ENCODE measurements around the gene FANCI. TPM values are rescaled to one million over a fixed set of nuclear protein-coding genes. Genes with fewer than 3 reads are reported as not detected.

The FANCI gene
- total and polyA plus RNA-seq, 2 experiments from 2014 or later = 11.2 to 14.2 TPM

DNA sequence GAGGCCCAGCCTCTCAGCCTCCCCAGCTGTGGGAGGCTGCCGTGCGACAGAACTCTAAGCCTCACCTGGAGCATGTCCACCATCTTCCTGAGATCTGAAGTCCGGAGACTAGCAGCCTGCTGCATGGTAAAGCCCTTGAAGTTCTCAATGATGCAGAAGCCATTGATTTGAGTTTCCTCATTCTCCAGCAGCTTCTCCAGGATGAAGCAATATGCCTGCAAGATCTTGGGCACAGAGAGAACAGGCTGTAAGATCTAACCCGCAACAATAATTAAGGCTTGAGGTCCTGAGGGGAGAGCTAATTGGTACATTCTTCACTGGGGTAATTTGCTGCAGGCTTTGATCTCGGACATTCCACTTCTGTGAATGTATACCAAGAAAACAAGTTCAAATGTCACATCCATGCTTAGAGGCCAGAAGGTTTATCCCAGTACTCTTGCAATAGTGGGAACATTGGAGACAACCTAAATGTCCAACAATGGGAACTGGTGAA lies 32.1 kb upstream of the FANCI start:
- Histone ChIP-seq H3K9ac (no peak overlapping the region), H3K36me3 (ENCODE audit: low read depth) (no peaks in the 10 kb centered on the region), H3K9me3 (ENCODE audit: low read depth) (no peaks in the 10 kb centered on the region), H3K79me2 (ENCODE audit: insufficient read depth) (no peaks in the 10 kb centered on the region), H3K27ac (no peak overlapping the region), H3K27me3 (replicated peaks; ENCODE audit: insufficient read depth) (0 out of 2 replicates have a peak, but pooled peaks cover 6% of the 10 kb centered on the region), H3K4me2 (ENCODE audit: unreplicated experiment) (no peak overlapping the region), H3K4me3 (no peak overlapping the region), H2AFZ (no peak overlapping the region), H3F3A (ENCODE audit: insufficient read depth) (no peaks in the 10 kb centered on the region), H3K4me1 (ENCODE audit: insufficient read depth) (no peaks in the 10 kb centered on the region), H3K9me2 (ENCODE audit: insufficient read depth) (no peaks in the 10 kb centered on the region), H4K20me1 (ENCODE audit: insufficient read depth) (no peaks in the 10 kb centered on the region)
- WGBS, 2 experiments (ENCODE audit: low coverage in 1 of 2, low lambda C conversion rate in 2 of 2, missing lambda C conversion rate in 2 of 2) = 68 to 73% methylated on average over 5 of the region's 5 CpGs
- no peak for DNase-seq
- in situ Hi-C loops (cut with MboI) = no loop called here
- no peak for TF ChIP-seq EZH2 (IDR thresholded peaks at IDR 0.05; ENCODE audit: insufficient read depth, poor library complexity, severe bottlenecking)
- no peak for TF ChIP-seq EZH2phosphoT487 (IDR thresholded peaks at IDR 0.05; ENCODE audit: insufficient read depth, low read depth)

DNA sequence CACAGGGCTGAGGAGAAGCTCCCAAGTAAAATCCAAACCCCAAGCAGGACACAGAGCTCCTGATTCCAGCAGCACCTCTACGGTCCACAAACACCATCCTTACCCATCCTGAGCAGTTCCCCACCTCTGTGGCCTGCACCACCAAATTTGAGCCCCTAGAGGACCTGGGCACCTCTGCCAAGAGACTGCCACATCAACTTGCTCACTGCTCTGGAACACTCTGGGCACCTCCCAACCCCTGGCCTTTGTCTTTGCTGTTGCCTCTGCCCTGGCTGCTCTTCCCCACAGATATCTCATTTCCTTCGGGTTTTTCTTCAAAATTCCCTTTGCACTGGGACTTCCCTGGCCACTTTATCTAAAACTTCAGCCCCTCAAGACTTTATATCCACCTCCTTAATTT lies 28.2 kb upstream of the FANCI start:
- WGBS, 2 experiments (ENCODE audit: low coverage in 1 of 2, low lambda C conversion rate in 2 of 2, missing lambda C conversion rate in 2 of 2) = 60 to 67% methylated on average over 2 of the region's 2 CpGs
- Histone ChIP-seq H3K4me2 (ENCODE audit: unreplicated experiment) (no peak overlapping the region), H3F3A (ENCODE audit: insufficient read depth) (no peaks in the 10 kb centered on the region), H4K20me1 (ENCODE audit: insufficient read depth) (no peaks in the 10 kb centered on the region), H3K36me3 (ENCODE audit: low read depth) (no peaks in the 10 kb centered on the region), H3K9me2 (ENCODE audit: insufficient read depth) (no peaks in the 10 kb centered on the region), H3K9ac (no peak overlapping the region), H2AFZ (no peak overlapping the region), H3K4me1 (ENCODE audit: insufficient read depth) (no peaks in the 10 kb centered on the region), H3K27me3 (replicated peaks; ENCODE audit: insufficient read depth) (peaks cover 6% of the 10 kb centered on the region), H3K4me3 (no peak overlapping the region), H3K79me2 (ENCODE audit: insufficient read depth) (no peaks in the 10 kb centered on the region), H3K27ac (no peak overlapping the region), H3K9me3 (ENCODE audit: low read depth) (no peaks in the 10 kb centered on the region)
- in situ Hi-C loops (cut with MboI) = no loop called here
- TF ChIP-seq EZH2 (IDR thresholded peaks at IDR 0.05; ENCODE audit: insufficient read depth, poor library complexity, severe bottlenecking) (no peak), EZH2phosphoT487 (IDR thresholded peaks at IDR 0.05; ENCODE audit: insufficient read depth, low read depth) (no peak)
- no peak for DNase-seq

DNA sequence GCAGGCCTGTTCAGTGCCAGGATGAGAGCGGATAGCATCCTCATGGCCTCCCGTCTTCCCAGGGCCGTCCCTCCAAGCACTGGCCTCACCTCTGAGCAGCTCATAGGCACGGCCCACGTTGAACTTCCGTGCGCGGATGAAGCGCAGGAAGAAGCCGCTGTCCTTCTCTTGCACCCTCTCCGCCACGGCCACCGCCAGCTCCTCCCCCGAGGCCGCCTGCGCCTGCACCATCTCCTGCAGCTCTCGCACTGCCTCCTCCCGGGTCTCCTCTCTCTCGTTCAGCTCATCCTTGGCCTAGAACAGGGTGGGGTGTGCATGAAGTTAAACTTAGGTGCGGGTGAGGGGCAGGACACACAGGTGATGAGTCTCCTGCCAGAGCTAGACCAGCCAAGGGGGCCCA lies 26.7 kb upstream of the FANCI start:
- H3K9me3 ChIP-seq (ENCODE audit: low read depth) = no peaks in the 10 kb centered on the region
- no peaks in the 10 kb centered on the region for H3K9me2 ChIP-seq (ENCODE audit: insufficient read depth)
- H3K4me2 ChIP-seq (ENCODE audit: unreplicated experiment) = no peak overlapping the region
- TF ChIP-seq EZH2phosphoT487 (IDR thresholded peaks at IDR 0.05; ENCODE audit: insufficient read depth, low read depth) (no peak), EZH2 (IDR thresholded peaks at IDR 0.05; ENCODE audit: insufficient read depth, poor library complexity, severe bottlenecking) (no peak)
- no peak overlapping the region for H3K27ac ChIP-seq
- DNase-seq = no peak
- H3K9ac ChIP-seq = no peak overlapping the region
- H3F3A ChIP-seq (ENCODE audit: insufficient read depth) = no peaks in the 10 kb centered on the region
- in situ Hi-C loops (cut with MboI) = no loop called here
- no peaks in the 10 kb centered on the region for H4K20me1 ChIP-seq (ENCODE audit: insufficient read depth)
- no peaks in the 10 kb centered on the region for H3K4me1 ChIP-seq (ENCODE audit: insufficient read depth)
- no peak overlapping the region for H3K4me3 ChIP-seq
- WGBS, 2 experiments (ENCODE audit: low coverage in 1 of 2, low lambda C conversion rate in 2 of 2, missing lambda C conversion rate in 2 of 2) = 75 to 78% methylated on average over 20 of the region's 20 CpGs
- H3K79me2 ChIP-seq (ENCODE audit: insufficient read depth) = no peaks in the 10 kb centered on the region
- H3K27me3 ChIP-seq (replicated peaks; ENCODE audit: insufficient read depth) = peaks cover 6% of the 10 kb centered on the region
- H3K36me3 ChIP-seq (ENCODE audit: low read depth) = no peaks in the 10 kb centered on the region
- no peak overlapping the region for H2AFZ ChIP-seq

DNA sequence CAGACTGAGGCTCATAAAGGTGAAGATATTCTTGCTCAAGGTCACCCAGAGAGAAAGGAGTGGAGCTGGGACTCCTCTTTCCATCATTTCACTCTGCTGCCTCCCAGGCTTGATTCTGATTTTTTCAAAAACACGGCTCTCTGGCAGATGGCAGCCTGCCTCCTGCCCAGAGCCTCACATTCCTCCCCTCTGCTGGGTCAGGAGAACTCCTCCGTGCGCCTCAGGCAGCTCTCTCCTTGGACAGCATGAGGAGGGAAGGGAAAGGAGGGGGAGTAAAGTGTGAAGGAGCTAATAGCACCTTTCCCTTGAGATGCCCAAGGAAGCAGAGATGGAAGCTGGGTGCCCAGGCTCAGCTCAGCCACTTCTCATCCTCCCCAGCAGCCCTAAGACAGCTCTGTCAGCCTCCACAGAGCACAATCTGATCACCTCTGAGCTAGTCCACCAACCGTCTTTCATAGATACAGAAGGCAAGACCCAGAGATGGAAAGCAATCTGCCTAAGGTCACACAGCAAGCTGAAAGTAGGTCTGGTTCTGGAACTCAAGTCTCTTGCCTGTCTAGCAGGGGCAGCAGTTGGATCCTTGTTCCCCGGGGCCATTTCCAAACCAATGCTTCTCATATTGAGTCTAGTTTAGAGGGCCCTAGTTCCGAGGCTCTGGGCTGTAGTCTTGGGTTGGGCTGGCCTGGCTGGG lies 25.9 kb upstream of the FANCI start:
- Histone ChIP-seq H3K4me1 (ENCODE audit: insufficient read depth) (no peaks in the 10 kb centered on the region), H3K4me2 (ENCODE audit: unreplicated experiment) (no peak overlapping the region), H2AFZ (no peak overlapping the region), H3K9me3 (ENCODE audit: low read depth) (no peaks in the 10 kb centered on the region), H3K27ac (no peak overlapping the region), H3K79me2 (ENCODE audit: insufficient read depth) (no peaks in the 10 kb centered on the region), H3F3A (ENCODE audit: insufficient read depth) (no peaks in the 10 kb centered on the region), H3K9ac (no peak overlapping the region), H3K36me3 (ENCODE audit: low read depth) (no peaks in the 10 kb centered on the region), H3K9me2 (ENCODE audit: insufficient read depth) (no peaks in the 10 kb centered on the region), H3K4me3 (no peak overlapping the region), H4K20me1 (ENCODE audit: insufficient read depth) (no peaks in the 10 kb centered on the region), H3K27me3 (replicated peaks; ENCODE audit: insufficient read depth) (peaks cover 6% of the 10 kb centered on the region)
- DNase-seq = no peak
- WGBS, 2 experiments (ENCODE audit: low coverage in 1 of 2, low lambda C conversion rate in 2 of 2, missing lambda C conversion rate in 2 of 2) = 48 to 53% methylated on average over 6 of the region's 6 CpGs
- TF ChIP-seq EZH2phosphoT487 (IDR thresholded peaks at IDR 0.05; ENCODE audit: insufficient read depth, low read depth) = no peak
- in situ Hi-C loops (cut with MboI) = no loop called here

All from GM23248 (cell line).